ENCODE data around the gene PRPH.

DNA sequence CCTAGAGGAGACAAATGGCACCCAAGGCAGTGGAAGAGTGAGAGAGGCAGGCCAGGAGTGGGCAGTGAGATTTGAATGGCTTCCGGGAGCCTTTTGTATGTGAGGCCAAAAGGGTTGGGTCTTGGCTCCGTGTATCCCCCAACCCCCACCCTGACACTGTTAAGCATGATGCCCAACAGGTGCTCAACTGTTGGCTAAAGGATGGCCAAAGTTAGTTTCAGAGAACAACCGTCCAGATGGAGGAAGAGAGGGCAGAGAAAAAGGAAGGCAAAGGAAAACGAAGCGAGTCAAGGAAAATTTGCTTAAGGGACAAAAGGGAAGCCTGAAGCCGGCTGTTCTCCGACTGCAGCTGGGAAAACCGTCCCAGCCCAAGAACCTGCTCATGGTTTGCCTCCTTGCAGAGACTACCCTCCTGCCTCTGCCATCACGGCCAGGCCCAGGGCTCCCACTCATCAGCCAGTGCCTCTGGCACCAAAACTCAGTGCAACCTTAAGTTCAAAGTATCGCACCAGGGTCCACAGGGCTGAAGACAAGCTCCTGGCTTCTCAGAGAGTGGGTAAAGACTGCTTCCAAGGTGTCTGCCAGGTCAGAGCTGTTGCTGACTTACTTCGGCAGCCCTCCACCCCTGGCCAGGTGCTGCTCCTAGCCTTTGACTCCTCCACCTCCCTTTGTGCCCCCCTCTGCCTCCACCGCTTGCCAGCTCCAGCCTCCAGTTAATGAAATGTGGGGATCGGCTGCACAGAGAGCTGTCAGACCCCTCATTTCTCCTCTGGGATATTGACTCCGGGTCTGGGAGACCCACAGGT, 46.2 kb downstream of the PRPH start:
- TF ChIP-seq CTCF (IDR thresholded peaks at IDR 0.05) (no peak), POLR2A (IDR thresholded peaks at IDR 0.05) (no peak)
